AG10803 (cell line): Measurements from ENCODE around the gene TMEM100.

Experiments
- DNase-seq: peaks from one replicate; pipeline ENCODE4 v3.0.0; 2010; ENCODE audit warnings: low read depth
- H3K4me3 ChIP-seq: 2 replicates; pipeline ENCODE4 v1.5.1; 2011; ENCODE audit warnings: mild to moderate bottlenecking, low read length, control low read depth
- CTCF ChIP-seq: conservative IDR thresholded peaks from 2 replicates; pipeline ENCODE4 v1.5.1; 2011; ENCODE audit warnings: mild to moderate bottlenecking, low read length, control low read depth, inconsistent platforms

The TMEM100 gene

GRCh38 chr17:55694286-55694910 lies 28.3 kb downstream of the TMEM100 start:
- TF ChIP-seq CTCF = no peak
- DNase-seq = no peak
- H3K4me3 ChIP-seq = no peak overlapping the region

- peak; percentile 34 for DNase-seq
- H3K4me3 ChIP-seq = no peak overlapping the region
- no peak for TF ChIP-seq CTCF
Measured at GRCh38 chr17:55693254-55694216, 29.1 kb downstream of the TMEM100 start.

GRCh38 chr17:55692276-55692675 lies 30.4 kb downstream of the TMEM100 start:
- no peak for TF ChIP-seq CTCF
- no peak overlapping the region for H3K4me3 ChIP-seq
- no peak for DNase-seq

GRCh38 chr17:55691666-55692065 lies 31.0 kb downstream of the TMEM100 start:
- no peak for DNase-seq
- H3K4me3 ChIP-seq = no peak overlapping the region
- TF ChIP-seq CTCF = no peak

- DNase-seq = peak; percentile 38
- no peak for TF ChIP-seq CTCF
- H3K4me3 ChIP-seq = no peak overlapping the region
Measured at GRCh38 chr17:55690105-55690508, 32.6 kb downstream of the TMEM100 start.

GRCh38 chr17:55689672-55690071 lies 33.0 kb downstream of the TMEM100 start:
- H3K4me3 ChIP-seq = no peak overlapping the region
- TF ChIP-seq CTCF = no peak
- no peak for DNase-seq

GRCh38 chr17:55688057-55688456 lies 34.6 kb downstream of the TMEM100 start:
- no peak for TF ChIP-seq CTCF
- H3K4me3 ChIP-seq = no peak overlapping the region
- no peak for DNase-seq
